Chondrocyte (in vitro differentiated cells): ENCODE measurements around the gene MYO1F. TPM values are rescaled to one million over a fixed set of nuclear protein-coding genes. Genes with fewer than 3 reads are reported as not detected.
"Not testable (repeated sequence)": the region's sequence is repeated elsewhere in the genome, so short reads cannot be mapped to it uniquely, and the experiment has no call there.

Source experiments
- DNase-seq: peaks from one replicate; pipeline ENCODE4 v3.0.0; 2021; ENCODE audit warnings: mixed read lengths, low spot score
- H3K27ac Mint-ChIP-seq: one replicate; pipeline ENCODE4 v1.8.0; 2021; ENCODE audit warnings: mild to moderate bottlenecking, moderate library complexity, mixed read lengths; ENCODE audit not compliant: unreplicated experiment
- H3K27me3 Mint-ChIP-seq: 2 replicates; pipeline ENCODE4 v1.8.0; 2021; ENCODE audit warnings: low read depth, mixed read lengths
- H3K36me3 Mint-ChIP-seq: 2 replicates; pipeline ENCODE4 v1.8.0; 2021; ENCODE audit warnings: low read depth, mixed read lengths
- H3K4me1 Mint-ChIP-seq: 2 replicates; pipeline ENCODE4 v1.8.0; 2021; ENCODE audit warnings: low read depth, mild to moderate bottlenecking, mixed read lengths
- H3K4me3 Mint-ChIP-seq: one replicate; pipeline ENCODE4 v1.8.0; 2021; ENCODE audit warnings: mild to moderate bottlenecking, moderate library complexity, mixed read lengths; ENCODE audit not compliant: unreplicated experiment
- H3K9me3 Mint-ChIP-seq: 2 replicates; pipeline ENCODE4 v1.8.0; 2021; ENCODE audit warnings: low read depth, mixed read lengths
- total RNA-seq: library from RNA; stranded (reverse); gene quantifications from 3 replicates; pipeline ENCODE4 v1.2.1, GENCODE V29; 2021
- TF ChIP-seq, protein P1 (sequence below): fragments of 200-600 bp; sonication (generic); IDR thresholded peaks from 2 replicates; pipeline ENCODE4 v1.5.0; 2021; ENCODE audit warnings: antibody characterized with exemption, mild to moderate bottlenecking, moderate library complexity

The MYO1F gene
- total RNA-seq, 1 donor from 2014 or later: 0.50 TPM

DNA sequence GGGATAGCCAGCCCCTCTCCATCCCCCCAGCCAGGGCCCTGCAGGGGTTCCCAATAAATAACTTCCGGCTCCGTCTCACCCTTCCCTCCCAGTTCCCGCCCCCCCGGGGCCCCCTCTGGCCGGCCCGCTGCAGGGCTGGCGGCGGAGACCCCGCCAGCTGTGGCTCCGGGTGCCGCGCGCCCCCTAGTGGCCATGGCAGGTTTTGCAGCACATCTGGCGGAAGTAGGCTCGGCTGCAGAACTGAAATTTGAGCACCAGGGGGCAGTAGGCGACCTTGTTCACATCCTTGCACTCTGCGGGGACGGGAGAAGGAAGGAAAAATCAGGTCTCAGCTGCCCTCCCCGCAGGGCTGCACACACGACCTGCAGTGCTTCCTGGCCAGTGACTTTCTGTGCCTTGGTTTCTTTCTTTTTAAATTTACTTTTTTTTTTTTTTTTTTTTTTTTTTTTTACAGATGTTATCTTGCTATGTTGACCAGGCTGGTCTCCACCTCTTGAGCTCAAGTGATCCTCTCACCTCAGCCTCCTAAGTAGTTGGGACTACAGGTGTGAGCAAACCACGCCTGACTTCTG, 3.6 kb upstream of the MYO1F start:
- TF ChIP-seq, protein P1, sequence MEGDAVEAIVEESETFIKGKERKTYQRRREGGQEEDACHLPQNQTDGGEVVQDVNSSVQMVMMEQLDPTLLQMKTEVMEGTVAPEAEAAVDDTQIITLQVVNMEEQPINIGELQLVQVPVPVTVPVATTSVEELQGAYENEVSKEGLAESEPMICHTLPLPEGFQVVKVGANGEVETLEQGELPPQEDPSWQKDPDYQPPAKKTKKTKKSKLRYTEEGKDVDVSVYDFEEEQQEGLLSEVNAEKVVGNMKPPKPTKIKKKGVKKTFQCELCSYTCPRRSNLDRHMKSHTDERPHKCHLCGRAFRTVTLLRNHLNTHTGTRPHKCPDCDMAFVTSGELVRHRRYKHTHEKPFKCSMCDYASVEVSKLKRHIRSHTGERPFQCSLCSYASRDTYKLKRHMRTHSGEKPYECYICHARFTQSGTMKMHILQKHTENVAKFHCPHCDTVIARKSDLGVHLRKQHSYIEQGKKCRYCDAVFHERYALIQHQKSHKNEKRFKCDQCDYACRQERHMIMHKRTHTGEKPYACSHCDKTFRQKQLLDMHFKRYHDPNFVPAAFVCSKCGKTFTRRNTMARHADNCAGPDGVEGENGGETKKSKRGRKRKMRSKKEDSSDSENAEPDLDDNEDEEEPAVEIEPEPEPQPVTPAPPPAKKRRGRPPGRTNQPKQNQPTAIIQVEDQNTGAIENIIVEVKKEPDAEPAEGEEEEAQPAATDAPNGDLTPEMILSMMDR: peak; percentile 100
- no peak overlapping the region for H3K4me3 Mint-ChIP-seq
- no peak for DNase-seq
- peaks cover 5% of the 10 kb centered on the region for H3K27me3 Mint-ChIP-seq
- peaks cover 3% of the 10 kb centered on the region for H3K36me3 Mint-ChIP-seq
- H3K4me1 Mint-ChIP-seq: peaks cover 6% of the 10 kb centered on the region
- H3K27ac Mint-ChIP-seq: no peak overlapping the region
- no peaks in the 10 kb centered on the region for H3K9me3 Mint-ChIP-seq

- Mint-ChIP-seq H3K27ac (peak overlapping the region; percentile 86), H3K4me1 (peaks cover 9% of the 10 kb centered on the region), H3K4me3 (no peak overlapping the region), H3K27me3 (peaks cover 8% of the 10 kb centered on the region), H3K36me3 (no peaks in the 10 kb centered on the region), H3K9me3 (no peaks in the 10 kb centered on the region)
- TF ChIP-seq, protein P1: peak; percentile 93
- no peak for DNase-seq
These were observed 1.5 kb upstream of the MYO1F start for GRCh38 chr19:8578642-8579265.

GRCh38 chr19:8577741-8578140, 499 bp upstream of the MYO1F start:
- TF ChIP-seq, protein P1: no peak
- Mint-ChIP-seq H3K9me3 (no peaks in the 10 kb centered on the region), H3K27me3 (peaks cover 8% of the 10 kb centered on the region), H3K4me3 (no peak overlapping the region), H3K36me3 (no peaks in the 10 kb centered on the region), H3K4me1 (peaks cover 9% of the 10 kb centered on the region), H3K27ac (no peak overlapping the region)
- DNase-seq: no peak

GRCh38 chr19:8576273-8576993, 809 bp downstream of the MYO1F start:
- Mint-ChIP-seq H3K4me3 (no peak overlapping the region), H3K36me3 (no peaks in the 10 kb centered on the region), H3K27ac (no peak overlapping the region), H3K27me3 (peaks cover 8% of the 10 kb centered on the region), H3K9me3 (no peaks in the 10 kb centered on the region), H3K4me1 (peaks cover 9% of the 10 kb centered on the region)
- TF ChIP-seq, protein P1: no peak
- no peak for DNase-seq

GRCh38 chr19:8575467-8575997, 1.7 kb downstream of the MYO1F start:
- TF ChIP-seq, protein P1: no peak
- peaks cover 8% of the 10 kb centered on the region for H3K27me3 Mint-ChIP-seq
- no peak for DNase-seq
- no peak overlapping the region for H3K27ac Mint-ChIP-seq
- peaks cover 13% of the 10 kb centered on the region for H3K4me1 Mint-ChIP-seq
- H3K36me3 Mint-ChIP-seq: no peaks in the 10 kb centered on the region
- H3K4me3 Mint-ChIP-seq: no peak overlapping the region
- H3K9me3 Mint-ChIP-seq: no peaks in the 10 kb centered on the region

DNA sequence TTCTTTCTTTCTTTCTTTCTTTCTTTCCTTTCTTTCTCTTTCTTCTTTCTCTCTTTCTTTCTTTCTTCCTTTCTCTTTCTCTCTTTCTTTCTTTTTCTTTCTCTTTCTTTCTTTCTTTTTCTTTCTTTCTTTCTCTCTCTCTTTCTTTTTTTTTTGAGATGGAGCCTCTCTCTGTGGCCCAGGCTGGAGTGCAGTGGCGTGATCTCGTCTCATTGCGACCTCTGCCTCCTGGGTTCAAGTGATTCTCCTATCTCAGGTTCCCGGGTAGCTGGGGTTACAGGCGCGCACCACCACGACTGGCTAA, 2.7 kb downstream of the MYO1F start:
- not testable (repeated sequence) for H3K4me3 Mint-ChIP-seq, DNase-seq, H3K27ac Mint-ChIP-seq, H3K36me3 Mint-ChIP-seq, H3K9me3 Mint-ChIP-seq, H3K27me3 Mint-ChIP-seq
- peaks cover 13% of the 10 kb centered on the region for H3K4me1 Mint-ChIP-seq
